Liver (tissue), 9 donors: ENCODE measurements around the gene SLX4IP. TPM values are rescaled to one million over a fixed set of nuclear protein-coding genes. Genes with fewer than 3 reads are reported as not detected.

Source experiments
- DNase-seq: peaks from one replicate; pipeline ENCODE4 v3.0.0-alpha.2; 2017; ENCODE audit warnings: low spot score
- H3K27ac ChIP-seq, 2 donors: one replicate each; pipeline ENCODE4 v1.7.0; 2013; ENCODE audit warnings: inconsistent platforms in 2 of 2, low read length in 2 of 2, control low read depth in 1 of 2, low read depth in 1 of 2, mild to moderate bottlenecking in 1 of 2
- H3K27me3 ChIP-seq, 4 donors: one replicate each; pipeline versions ENCODE4 v1.6.1 to v1.7.0; 2013; ENCODE audit warnings: low read length in 3 of 4, inconsistent platforms in 1 of 4, mild to moderate bottlenecking in 1 of 4, moderate library complexity in 1 of 4; ENCODE audit not compliant: control insufficient read depth in 4 of 4, insufficient read depth in 4 of 4
- H3K36me3 ChIP-seq, 4 donors: one replicate each; pipeline versions ENCODE4 v1.6.1 to v1.7.0; 2013; ENCODE audit warnings: low read length in 3 of 4, mild to moderate bottlenecking in 3 of 4, low read depth in 1 of 4, moderate library complexity in 1 of 4; ENCODE audit not compliant: control insufficient read depth in 4 of 4, insufficient read depth in 3 of 4
- H3K4me1 ChIP-seq, 4 donors: one replicate each; pipeline versions ENCODE4 v1.6.1 to v1.7.0; 2013; ENCODE audit warnings: low read length in 3 of 4, mild to moderate bottlenecking in 3 of 4, moderate library complexity in 1 of 4; ENCODE audit not compliant: control insufficient read depth in 4 of 4, insufficient read depth in 4 of 4
- H3K4me3 ChIP-seq, 3 donors: one replicate each; pipeline versions ENCODE4 v1.6.1 to v1.7.0; 2013; ENCODE audit warnings: low read length in 3 of 3, control low read depth in 1 of 3, low read depth in 1 of 3, mild to moderate bottlenecking in 1 of 3
- H3K9ac ChIP-seq, 2 donors: one replicate each; pipeline ENCODE4 v1.7.0; 2013; ENCODE audit warnings: low read length in 2 of 2, mild to moderate bottlenecking in 2 of 2, moderate library complexity in 2 of 2, control low read depth in 1 of 2, low read depth in 1 of 2
- H3K9me3 ChIP-seq, 4 donors: one replicate each; pipeline versions ENCODE4 v1.6.1 to v1.7.0; 2013; ENCODE audit warnings: low read length in 3 of 4; ENCODE audit not compliant: control insufficient read depth in 4 of 4
- ATF3 ChIP-seq: IDR thresholded peaks from 2 replicates; pipeline ENCODE4 v1.6.1; 2016; ENCODE audit warnings: antibody characterized with exemption
- CTCF ChIP-seq: fragments of 150-350 bp; IDR thresholded peaks from 2 replicates; pipeline ENCODE4 v1.5.1; 2017; ENCODE audit warnings: improper control_type of control experiment, low read depth, low read length; ENCODE audit not compliant: missing input control
- EGR1 ChIP-seq, 2 donors: IDR thresholded peaks; 2 replicates each; pipeline ENCODE4 v1.6.1; 2016 to 2018; ENCODE audit warnings: antibody characterized with exemption in 2 of 2, low read depth in 2 of 2
- FOXA1 ChIP-seq: IDR thresholded peaks from 2 replicates; pipeline ENCODE4 v1.6.1; 2016; ENCODE audit warnings: antibody characterized with exemption
- FOXA2 ChIP-seq: IDR thresholded peaks from 2 replicates; pipeline ENCODE4 v1.6.1; 2016; ENCODE audit warnings: antibody characterized with exemption
- GABPA ChIP-seq, 2 donors: IDR thresholded peaks in 1 of 2; conservative IDR thresholded peaks in 1 of 2; 2 replicates each; pipeline ENCODE4 v1.6.1; 2016; ENCODE audit warnings: antibody characterized with exemption in 2 of 2, mild to moderate bottlenecking in 1 of 2, moderate library complexity in 1 of 2
- HNF4A ChIP-seq, 2 donors: conservative IDR thresholded peaks; 2 replicates each; pipeline ENCODE4 v1.6.1; 2016; ENCODE audit warnings: antibody characterized with exemption in 2 of 2, mild to moderate bottlenecking in 2 of 2
- HNF4G ChIP-seq: IDR thresholded peaks from 2 replicates; pipeline ENCODE4 v1.6.1; 2016; ENCODE audit warnings: antibody characterized with exemption
- JUND ChIP-seq, 2 donors: IDR thresholded peaks; 2 replicates each; pipeline ENCODE4 v1.6.1; 2016; ENCODE audit warnings: antibody characterized with exemption in 2 of 2
- MAX ChIP-seq: IDR thresholded peaks from 2 replicates; pipeline ENCODE4 v1.6.1; 2016; ENCODE audit warnings: antibody characterized with exemption
- NR2F2 ChIP-seq: IDR thresholded peaks from 2 replicates; pipeline ENCODE4 v1.6.1; 2016; ENCODE audit warnings: antibody characterized with exemption
- RAD21 ChIP-seq, 2 donors: IDR thresholded peaks; 2 replicates each; pipeline ENCODE4 v1.6.1; 2016; ENCODE audit warnings: antibody characterized with exemption in 2 of 2, mild to moderate bottlenecking in 2 of 2
- REST ChIP-seq: IDR thresholded peaks from 2 replicates; pipeline ENCODE4 v1.6.1; 2016; ENCODE audit warnings: antibody characterized with exemption, mild to moderate bottlenecking
- RXRA ChIP-seq, 2 donors: IDR thresholded peaks; 2 replicates each; pipeline ENCODE4 v1.6.1; 2017 to 2018; ENCODE audit warnings: antibody characterized with exemption in 2 of 2, mild to moderate bottlenecking in 1 of 2
- SP1 ChIP-seq: IDR thresholded peaks from 2 replicates; pipeline ENCODE4 v1.6.1; 2018; ENCODE audit warnings: antibody characterized with exemption, mild to moderate bottlenecking
- TAF1 ChIP-seq: conservative IDR thresholded peaks from 2 replicates; pipeline ENCODE4 v1.6.1; 2016; ENCODE audit warnings: antibody characterized with exemption, mild to moderate bottlenecking
- YY1 ChIP-seq: IDR thresholded peaks from 2 replicates; pipeline ENCODE4 v1.6.1; 2016; ENCODE audit warnings: antibody characterized with exemption, mild to moderate bottlenecking
- ZBTB33 ChIP-seq: IDR thresholded peaks from 2 replicates; pipeline ENCODE4 v1.6.1; 2016; ENCODE audit warnings: antibody characterized with exemption
- WGBS: extraction: QIAGEN DNeasy Blood & Tissue Kit; methylation state at CpG from one replicate; pipeline ENCODE4 v1.1.7; 2013; 5-methylcytosine and 5-hydroxymethylcytosine counted together
- polyA plus RNA-seq, 2 donors: library from polyadenylated mRNA; stranded (reverse) in 1 of 2; unstranded in 1 of 2; fragments of 200-250 nt in 1 of 2; fragments of >200 nt in 1 of 2; fragmentation: Nextera tagmentation in 1 of 2; extraction: Ambion mirVana in 1 of 2; gene quantifications; one replicate each; pipeline versions ENCODE4 v1.2.1 to v1.2.3, GENCODE V29; 2013 to 2015
- total RNA-seq, 2 donors: library from RNA; depleted of rRNA; stranded (reverse); fragments of >200 nt; gene quantifications; one replicate each; pipeline ENCODE4 v1.2.3, GENCODE V29; 2014
- donor health status: healthy.
- donor health status: healthy.
- donor health status: healthy.
- donor health status: healthy.
- donor health status: healthy.

SLX4IP gene
- total and polyA plus RNA-seq, 4 donors: 1.1 to 3.4 (median 2.7) TPM

- Histone ChIP-seq H3K4me3 (no peak overlapping the region), H3K27ac (no peak overlapping the region), H3K9ac (no peak overlapping the region), H3K4me1 (peaks cover 0 to 5% (median 1%) of the 10 kb centered on the region in 4 donors), H3K27me3 (no peaks in the 10 kb centered on the region), H3K36me3 (peaks cover 0 to 1% (median 0%) of the 10 kb centered on the region in 4 donors), H3K9me3 (peaks cover 0 to 3% (median 0%) of the 10 kb centered on the region in 4 donors)
- no peak for DNase-seq
- 86% methylated on average over 2 of the region's 2 CpGs for WGBS
- TF ChIP-seq TAF1 (no peak), FOXA2 (no peak), GABPA (IDR thresholded peaks at IDR 0.05 in 1 of 2, conservative IDR thresholded peaks at IDR 0.05 in 1 of 2) (no peak), MAX (no peak), RXRA (IDR thresholded peaks at IDR 0.05) (no peak), RAD21 (IDR thresholded peaks at IDR 0.05) (no peak), HNF4G (no peak), SP1 (no peak), ZBTB33 (no peak), CTCF (no peak), EGR1 (IDR thresholded peaks at IDR 0.05; ENCODE audit: low read depth in 2 of 2) (no peak), FOXA1 (no peak), ATF3 (no peak), HNF4A (conservative IDR thresholded peaks at IDR 0.05) (no peak), JUND (IDR thresholded peaks at IDR 0.05) (no peak), NR2F2 (no peak), REST (no peak), YY1 (no peak)
Observed at GRCh38 chr20:10469056-10469455, 34.0 kb downstream of the SLX4IP start.
